ENCODE results near the gene LINGO1. TPM values are rescaled to one million over a fixed set of nuclear protein-coding genes. Genes with fewer than 3 reads are reported as not detected.

LINGO1 gene
- total RNA-seq, 2 experiments from 2014 or later, result not detected

- Histone ChIP-seq H3K4me2 (ENCODE audit: low read length) (no peak overlapping the region), H3K9me2 (ENCODE audit: insufficient read depth, low read length) (no peaks in the 10 kb centered on the region), H3K79me2 (ENCODE audit: insufficient read depth, low read depth, low read length) (no peaks in the 10 kb centered on the region), H4K20me1 (ENCODE audit: insufficient read depth, low read length) (no peaks in the 10 kb centered on the region), H2AFZ (ENCODE audit: low read length) (no peak overlapping the region), H3K9me3 (ENCODE audit: low read length) (no peaks in the 10 kb centered on the region), H3K4me1 (ENCODE audit: insufficient read depth, low read length, poor library complexity, severe bottlenecking) (no peaks in the 10 kb centered on the region), H3K4me3 (ENCODE audit: low read depth, low read length, poor library complexity, severe bottlenecking) (no peak overlapping the region), H3K27ac (ENCODE audit: low read depth, low read length, poor library complexity, severe bottlenecking) (no peak overlapping the region), H3K36me3 (ENCODE audit: insufficient read depth, low read length) (no peaks in the 10 kb centered on the region)
- no peak for DNase-seq (ENCODE audit: low spot score)
- no peak for TF ChIP-seq EZH2phosphoT487 (IDR thresholded peaks at IDR 0.05; ENCODE audit: borderline replicate concordance, low read depth, low read length)
- TF ChIP-seq, protein P1, sequence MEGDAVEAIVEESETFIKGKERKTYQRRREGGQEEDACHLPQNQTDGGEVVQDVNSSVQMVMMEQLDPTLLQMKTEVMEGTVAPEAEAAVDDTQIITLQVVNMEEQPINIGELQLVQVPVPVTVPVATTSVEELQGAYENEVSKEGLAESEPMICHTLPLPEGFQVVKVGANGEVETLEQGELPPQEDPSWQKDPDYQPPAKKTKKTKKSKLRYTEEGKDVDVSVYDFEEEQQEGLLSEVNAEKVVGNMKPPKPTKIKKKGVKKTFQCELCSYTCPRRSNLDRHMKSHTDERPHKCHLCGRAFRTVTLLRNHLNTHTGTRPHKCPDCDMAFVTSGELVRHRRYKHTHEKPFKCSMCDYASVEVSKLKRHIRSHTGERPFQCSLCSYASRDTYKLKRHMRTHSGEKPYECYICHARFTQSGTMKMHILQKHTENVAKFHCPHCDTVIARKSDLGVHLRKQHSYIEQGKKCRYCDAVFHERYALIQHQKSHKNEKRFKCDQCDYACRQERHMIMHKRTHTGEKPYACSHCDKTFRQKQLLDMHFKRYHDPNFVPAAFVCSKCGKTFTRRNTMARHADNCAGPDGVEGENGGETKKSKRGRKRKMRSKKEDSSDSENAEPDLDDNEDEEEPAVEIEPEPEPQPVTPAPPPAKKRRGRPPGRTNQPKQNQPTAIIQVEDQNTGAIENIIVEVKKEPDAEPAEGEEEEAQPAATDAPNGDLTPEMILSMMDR (conservative IDR thresholded peaks at IDR 0.05; ENCODE audit: low read length), result no peak
- ChIA-PET POLR2A (no interaction called here), CTCF (ENCODE audit: unreplicated experiment) (no interaction called here)
- BruUV-seq (replicated peaks), result no TSS peak
- intact Hi-C loops (cut with micrococcal nuclease; ENCODE audit: unreplicated experiment), result no loop called here
These were observed 10.3 kb downstream of the LINGO1 start for GRCh38 chr15:77622209-77622933.

DNA sequence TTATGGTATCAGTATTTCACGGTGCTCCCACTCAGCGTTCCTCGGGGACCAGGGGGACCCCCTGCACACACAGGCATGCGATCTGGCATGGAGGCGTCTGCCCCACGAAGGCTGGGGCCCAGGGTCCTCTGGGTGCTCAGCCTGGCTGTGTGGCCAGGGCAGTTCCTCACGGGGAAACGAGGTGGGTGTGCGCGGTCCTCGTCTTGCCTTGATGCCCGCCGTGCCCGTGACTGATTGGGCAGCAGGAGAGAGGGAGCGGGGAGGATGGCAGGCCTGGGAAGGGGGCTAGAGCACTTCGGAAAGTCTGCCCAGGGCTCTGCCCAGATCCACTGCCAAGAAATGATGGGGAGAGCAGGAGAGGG, 10.9 kb downstream of the LINGO1 start:
- Histone ChIP-seq H3K4me3 (ENCODE audit: low read depth, low read length, poor library complexity, severe bottlenecking) (no peak overlapping the region), H4K20me1 (ENCODE audit: insufficient read depth, low read length) (no peaks in the 10 kb centered on the region), H2AFZ (ENCODE audit: low read length) (no peak overlapping the region), H3K36me3 (ENCODE audit: insufficient read depth, low read length) (no peaks in the 10 kb centered on the region), H3K9me2 (ENCODE audit: insufficient read depth, low read length) (no peaks in the 10 kb centered on the region), H3K79me2 (ENCODE audit: insufficient read depth, low read depth, low read length) (no peaks in the 10 kb centered on the region), H3K9me3 (ENCODE audit: low read length) (no peaks in the 10 kb centered on the region), H3K27ac (ENCODE audit: low read depth, low read length, poor library complexity, severe bottlenecking) (no peak overlapping the region), H3K4me1 (ENCODE audit: insufficient read depth, low read length, poor library complexity, severe bottlenecking) (no peaks in the 10 kb centered on the region), H3K4me2 (ENCODE audit: low read length) (no peak overlapping the region)
- TF ChIP-seq, protein P1 (conservative IDR thresholded peaks at IDR 0.05; ENCODE audit: low read length), result no peak
- TF ChIP-seq EZH2phosphoT487 (IDR thresholded peaks at IDR 0.05; ENCODE audit: borderline replicate concordance, low read depth, low read length), result no peak
- no peak for DNase-seq (ENCODE audit: low spot score)
- CTCF ChIA-PET (ENCODE audit: unreplicated experiment), result no interaction called here
- no TSS peak for BruUV-seq (replicated peaks)
- intact Hi-C loops (cut with micrococcal nuclease; ENCODE audit: unreplicated experiment), result no loop called here
- POLR2A ChIA-PET, result no interaction called here

GRCh38 chr15:77620960-77621647, 11.6 kb downstream of the LINGO1 start:
- Histone ChIP-seq H4K20me1 (ENCODE audit: insufficient read depth, low read length) (no peaks in the 10 kb centered on the region), H2AFZ (ENCODE audit: low read length) (no peak overlapping the region), H3K79me2 (ENCODE audit: insufficient read depth, low read depth, low read length) (no peaks in the 10 kb centered on the region), H3K4me1 (ENCODE audit: insufficient read depth, low read length, poor library complexity, severe bottlenecking) (no peaks in the 10 kb centered on the region), H3K27ac (ENCODE audit: low read depth, low read length, poor library complexity, severe bottlenecking) (no peak overlapping the region), H3K36me3 (ENCODE audit: insufficient read depth, low read length) (no peaks in the 10 kb centered on the region), H3K9me3 (ENCODE audit: low read length) (no peaks in the 10 kb centered on the region), H3K9me2 (ENCODE audit: insufficient read depth, low read length) (no peaks in the 10 kb centered on the region), H3K4me2 (ENCODE audit: low read length) (no peak overlapping the region), H3K4me3 (ENCODE audit: low read depth, low read length, poor library complexity, severe bottlenecking) (no peak overlapping the region)
- TF ChIP-seq EZH2phosphoT487 (IDR thresholded peaks at IDR 0.05; ENCODE audit: borderline replicate concordance, low read depth, low read length), result no peak
- TF ChIP-seq, protein P1 (conservative IDR thresholded peaks at IDR 0.05; ENCODE audit: low read length), result no peak
- no peak for DNase-seq (ENCODE audit: low spot score)
- intact Hi-C loops (cut with micrococcal nuclease; ENCODE audit: unreplicated experiment), result no loop called here
- ChIA-PET CTCF (ENCODE audit: unreplicated experiment) (no interaction called here), POLR2A (no interaction called here)
- no TSS peak for BruUV-seq (replicated peaks)
